HL-60 (cell line): ENCODE measurements around the gene ME1.

ENCODE experiments used
- DNase-seq, 2 experiments: peaks; one replicate each; pipeline ENCODE4 v3.0.0-alpha.2; 2010 to 2020; ENCODE audit warnings: low read depth in 1 of 2, low spot score in 1 of 2
- H3K27ac ChIP-seq: fragments of 250-450 bp; sonication (Bioruptor Pico); replicated peaks from 2 replicates; pipeline ENCODE4 v1.5.1; 2020; ENCODE audit warnings: mild to moderate bottlenecking, moderate library complexity
- H3K27me3 ChIP-seq: fragments of 250-450 bp; sonication (Bioruptor Pico); 2 replicates; pipeline ENCODE4 v1.5.1; 2021; ENCODE audit warnings: mild to moderate bottlenecking, moderate library complexity; ENCODE audit not compliant: insufficient read depth, poor library complexity, severe bottlenecking
- H3K4me3 ChIP-seq: replicated peaks from 2 replicates; pipeline ENCODE4 v1.5.1; 2011; ENCODE audit warnings: mild to moderate bottlenecking, control low read depth, low read length; ENCODE audit not compliant: insufficient read depth
- GABPA ChIP-seq: IDR thresholded peaks from 2 replicates; pipeline ENCODE4 v1.6.1; 2012; ENCODE audit warnings: low read depth
- POLR2AphosphoS5 ChIP-seq: IDR thresholded peaks from 2 replicates; pipeline ENCODE4 v1.6.1; 2012; ENCODE audit warnings: low read depth
- SPI1 ChIP-seq: IDR thresholded peaks from 2 replicates; pipeline ENCODE4 v1.6.1; 2012; ENCODE audit warnings: low read depth, mild to moderate bottlenecking, borderline replicate concordance
- TF ChIP-seq, protein P1 (sequence below): IDR thresholded peaks from one replicate; pipeline ENCODE4 v1.5.1; 2011; ENCODE audit warnings: low read length, control low read depth, inconsistent platforms; ENCODE audit not compliant: insufficient read depth
- TF ChIP-seq, protein P2 (sequence below): IDR thresholded peaks from 2 replicates; pipeline ENCODE4 v1.6.1; 2012; ENCODE audit warnings: low read depth; ENCODE audit not compliant: insufficient replicate concordance

Gene ME1

DNA sequence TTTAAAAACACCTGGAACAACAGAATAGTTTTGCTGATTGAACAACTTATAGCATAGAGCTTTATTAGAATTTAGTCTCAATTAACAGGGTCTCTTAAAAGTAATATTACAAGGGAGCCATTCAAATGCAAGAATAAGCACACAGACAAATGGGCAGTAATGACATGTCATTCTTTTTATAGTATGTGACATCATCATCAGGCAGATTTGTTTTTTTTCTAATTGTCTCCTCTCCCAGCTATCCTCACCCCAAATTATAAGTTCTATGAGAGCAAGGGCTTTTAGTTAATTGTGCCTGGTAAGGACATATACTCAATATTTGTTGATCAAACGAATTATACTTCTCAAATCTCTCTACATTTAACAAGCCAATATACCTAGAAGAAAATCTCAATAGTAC, 248.7 kb downstream of the ME1 start:
- Histone ChIP-seq H3K4me3 (no peak overlapping the region), H3K27ac (no peak overlapping the region), H3K27me3 (no peaks in the 10 kb centered on the region)
- DNase-seq = no peak
- TF ChIP-seq SPI1 = no peak

DNA sequence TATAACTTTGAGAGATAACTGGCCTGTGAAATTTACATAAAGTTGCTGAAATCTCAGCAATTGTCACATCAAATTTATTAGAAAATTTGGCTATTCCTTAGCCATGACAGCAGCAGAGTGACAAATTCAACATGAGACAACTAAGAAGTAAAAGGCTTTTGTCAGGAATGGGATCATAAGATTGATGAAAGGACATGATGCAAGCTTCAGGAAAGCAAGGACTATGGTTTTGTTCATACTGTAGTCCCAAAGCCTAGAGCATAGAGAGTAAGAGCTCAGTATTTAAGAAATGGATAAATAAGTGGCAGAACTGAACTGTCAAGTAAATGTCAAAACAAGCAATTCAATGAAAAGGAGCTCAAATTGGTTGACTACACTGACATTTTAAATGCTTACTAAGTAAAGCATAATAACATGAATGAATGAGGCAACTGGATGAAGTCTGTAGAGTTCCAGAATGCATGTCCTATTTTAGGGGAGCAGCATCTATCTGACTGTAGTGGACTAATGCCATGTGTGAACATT, 250.4 kb downstream of the ME1 start:
- H3K4me3 ChIP-seq = no peak overlapping the region
- H3K27ac ChIP-seq = no peak overlapping the region
- no peaks in the 10 kb centered on the region for H3K27me3 ChIP-seq
- TF ChIP-seq, protein P1, sequence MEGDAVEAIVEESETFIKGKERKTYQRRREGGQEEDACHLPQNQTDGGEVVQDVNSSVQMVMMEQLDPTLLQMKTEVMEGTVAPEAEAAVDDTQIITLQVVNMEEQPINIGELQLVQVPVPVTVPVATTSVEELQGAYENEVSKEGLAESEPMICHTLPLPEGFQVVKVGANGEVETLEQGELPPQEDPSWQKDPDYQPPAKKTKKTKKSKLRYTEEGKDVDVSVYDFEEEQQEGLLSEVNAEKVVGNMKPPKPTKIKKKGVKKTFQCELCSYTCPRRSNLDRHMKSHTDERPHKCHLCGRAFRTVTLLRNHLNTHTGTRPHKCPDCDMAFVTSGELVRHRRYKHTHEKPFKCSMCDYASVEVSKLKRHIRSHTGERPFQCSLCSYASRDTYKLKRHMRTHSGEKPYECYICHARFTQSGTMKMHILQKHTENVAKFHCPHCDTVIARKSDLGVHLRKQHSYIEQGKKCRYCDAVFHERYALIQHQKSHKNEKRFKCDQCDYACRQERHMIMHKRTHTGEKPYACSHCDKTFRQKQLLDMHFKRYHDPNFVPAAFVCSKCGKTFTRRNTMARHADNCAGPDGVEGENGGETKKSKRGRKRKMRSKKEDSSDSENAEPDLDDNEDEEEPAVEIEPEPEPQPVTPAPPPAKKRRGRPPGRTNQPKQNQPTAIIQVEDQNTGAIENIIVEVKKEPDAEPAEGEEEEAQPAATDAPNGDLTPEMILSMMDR = no peak
- TF ChIP-seq, protein P2, sequence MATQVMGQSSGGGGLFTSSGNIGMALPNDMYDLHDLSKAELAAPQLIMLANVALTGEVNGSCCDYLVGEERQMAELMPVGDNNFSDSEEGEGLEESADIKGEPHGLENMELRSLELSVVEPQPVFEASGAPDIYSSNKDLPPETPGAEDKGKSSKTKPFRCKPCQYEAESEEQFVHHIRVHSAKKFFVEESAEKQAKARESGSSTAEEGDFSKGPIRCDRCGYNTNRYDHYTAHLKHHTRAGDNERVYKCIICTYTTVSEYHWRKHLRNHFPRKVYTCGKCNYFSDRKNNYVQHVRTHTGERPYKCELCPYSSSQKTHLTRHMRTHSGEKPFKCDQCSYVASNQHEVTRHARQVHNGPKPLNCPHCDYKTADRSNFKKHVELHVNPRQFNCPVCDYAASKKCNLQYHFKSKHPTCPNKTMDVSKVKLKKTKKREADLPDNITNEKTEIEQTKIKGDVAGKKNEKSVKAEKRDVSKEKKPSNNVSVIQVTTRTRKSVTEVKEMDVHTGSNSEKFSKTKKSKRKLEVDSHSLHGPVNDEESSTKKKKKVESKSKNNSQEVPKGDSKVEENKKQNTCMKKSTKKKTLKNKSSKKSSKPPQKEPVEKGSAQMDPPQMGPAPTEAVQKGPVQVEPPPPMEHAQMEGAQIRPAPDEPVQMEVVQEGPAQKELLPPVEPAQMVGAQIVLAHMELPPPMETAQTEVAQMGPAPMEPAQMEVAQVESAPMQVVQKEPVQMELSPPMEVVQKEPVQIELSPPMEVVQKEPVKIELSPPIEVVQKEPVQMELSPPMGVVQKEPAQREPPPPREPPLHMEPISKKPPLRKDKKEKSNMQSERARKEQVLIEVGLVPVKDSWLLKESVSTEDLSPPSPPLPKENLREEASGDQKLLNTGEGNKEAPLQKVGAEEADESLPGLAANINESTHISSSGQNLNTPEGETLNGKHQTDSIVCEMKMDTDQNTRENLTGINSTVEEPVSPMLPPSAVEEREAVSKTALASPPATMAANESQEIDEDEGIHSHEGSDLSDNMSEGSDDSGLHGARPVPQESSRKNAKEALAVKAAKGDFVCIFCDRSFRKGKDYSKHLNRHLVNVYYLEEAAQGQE = no peak
- TF ChIP-seq POLR2AphosphoS5 = no peak
- no peak for TF ChIP-seq GABPA
- TF ChIP-seq SPI1 = no peak
- no peak for DNase-seq

DNA sequence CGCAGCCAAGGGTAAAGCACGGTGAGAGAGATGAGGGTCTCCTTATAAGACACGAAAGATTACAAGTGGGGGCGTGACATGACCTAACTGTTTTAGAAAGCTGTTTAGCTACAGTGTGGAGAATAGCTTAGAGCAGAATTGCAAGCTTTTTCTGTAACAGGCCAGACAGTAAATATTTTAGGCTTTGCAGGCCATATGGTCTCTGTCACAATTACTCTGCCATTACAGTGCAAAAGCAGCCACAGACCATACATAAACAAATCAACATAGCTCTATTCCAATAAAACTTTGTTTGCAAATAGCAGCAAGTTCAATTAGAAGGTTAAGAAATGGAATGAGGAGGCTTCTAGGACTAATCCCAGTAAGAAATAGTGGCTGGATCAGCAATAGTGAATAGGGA, 254.6 kb downstream of the ME1 start:
- Histone ChIP-seq H3K27ac (no peak overlapping the region), H3K27me3 (no peaks in the 10 kb centered on the region), H3K4me3 (no peak overlapping the region)
- DNase-seq = no peak
- TF ChIP-seq, protein P1 = no peak
- TF ChIP-seq GABPA = no peak
- TF ChIP-seq, protein P2 = no peak
- TF ChIP-seq POLR2AphosphoS5 = no peak
- no peak for TF ChIP-seq SPI1

DNA sequence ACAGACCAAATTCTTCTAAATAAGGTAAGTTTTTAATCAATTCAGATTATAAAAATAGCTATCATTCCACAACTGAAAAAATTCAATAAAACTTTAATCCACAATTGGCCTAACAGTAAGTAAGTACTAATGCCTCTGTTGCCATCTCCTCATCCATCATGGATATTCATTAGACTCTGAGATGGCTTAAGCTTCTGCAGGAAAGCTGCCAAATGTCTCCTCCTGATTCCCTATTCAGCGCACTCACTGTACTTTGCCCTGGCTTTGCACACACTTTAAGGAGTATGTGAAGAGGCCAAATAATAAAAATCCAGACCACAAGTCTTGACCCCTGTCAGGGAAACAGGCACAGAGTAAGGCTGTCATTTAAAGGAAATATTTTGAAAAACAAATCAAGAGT, 261.3 kb downstream of the ME1 start:
- H3K27ac ChIP-seq = no peak overlapping the region
- H3K4me3 ChIP-seq = no peak overlapping the region
- DNase-seq = no peak

More for the DNA sequence above, 261.3 kb downstream of the ME1 start:
- no peaks in the 10 kb centered on the region for H3K27me3 ChIP-seq
- TF ChIP-seq POLR2AphosphoS5 = no peak
- TF ChIP-seq, protein P1 = no peak
